DMS53 treated with DMSO at 0.1 percent for 48 hours (cell line): ENCODE data around the gene PPFIA2.
A peak's percentile ranks its signal among the peaks of the same experiment; 100 is the strongest.
"Not testable (repeated sequence)": the region's sequence is repeated elsewhere in the genome, so short reads cannot be mapped to it uniquely, and the experiment has no call there.

Source experiments
- DNase-seq: peaks from one replicate; lab custom pipeline; 2025; ENCODE audit not compliant: unreplicated experiment; lab: John Stamatoyannopoulos, UW

PPFIA2 gene

GRCh38 chr12:81670759-81671158 is 88.4 kb downstream of the PPFIA2 start:
- DNase-seq, result no peak

- DNase-seq, result peak; percentile 91
Measured at GRCh38 chr12:81668475-81668874, 90.7 kb downstream of the PPFIA2 start.

GRCh38 chr12:81659310-81659709 is 99.8 kb downstream of the PPFIA2 start:
- not testable (repeated sequence) for DNase-seq

GRCh38 chr12:81644503-81644902 is 114.6 kb downstream of the PPFIA2 start:
- peak; percentile 84 for DNase-seq

GRCh38 chr12:81639196-81639595 is 120.0 kb downstream of the PPFIA2 start:
- DNase-seq, result no peak

GRCh38 chr12:81633127-81633526 is 126.0 kb downstream of the PPFIA2 start:
- no peak for DNase-seq

GRCh38 chr12:81627336-81628189 is 131.6 kb downstream of the PPFIA2 start:
- peak; percentile 92 for DNase-seq

- DNase-seq, result no peak
Measured at GRCh38 chr12:81626406-81626805, 132.7 kb downstream of the PPFIA2 start.

- DNase-seq, result peak; percentile 98
Measured at GRCh38 chr12:81617915-81618314, 141.2 kb downstream of the PPFIA2 start.

GRCh38 chr12:81615026-81615588 is 144.0 kb downstream of the PPFIA2 start:
- DNase-seq, result no peak

- DNase-seq, result peak; percentile 90
Measured at GRCh38 chr12:81610955-81611889, 147.9 kb downstream of the PPFIA2 start.

- DNase-seq, result peak; percentile 99
Measured at GRCh38 chr12:81597928-81598604, 161.1 kb downstream of the PPFIA2 start.

- peak; percentile 65 for DNase-seq
Measured at GRCh38 chr12:81596558-81596957, 162.6 kb downstream of the PPFIA2 start.

GRCh38 chr12:81591256-81591655 is 167.9 kb downstream of the PPFIA2 start:
- DNase-seq, result no peak

- not testable (repeated sequence) for DNase-seq
Measured at GRCh38 chr12:81590703-81591102, 168.4 kb downstream of the PPFIA2 start.

- DNase-seq, result no peak
Measured at GRCh38 chr12:81588235-81589008, 170.7 kb downstream of the PPFIA2 start.

GRCh38 chr12:81585787-81586186 is 173.4 kb downstream of the PPFIA2 start:
- DNase-seq, result no peak

- no peak for DNase-seq
Measured at GRCh38 chr12:81573228-81573627, 185.9 kb downstream of the PPFIA2 start.

GRCh38 chr12:81572411-81572810 is 186.7 kb downstream of the PPFIA2 start:
- DNase-seq, result no peak

GRCh38 chr12:81570234-81570633 is 188.9 kb downstream of the PPFIA2 start:
- DNase-seq, result no peak
